ENCODE data around the gene RTN4RL1. TPM values are rescaled to one million over a fixed set of nuclear protein-coding genes. Genes with fewer than 3 reads are reported as not detected.

Gene RTN4RL1
- total and polyA plus RNA-seq, 2 of the 13 experiments (the other 11 are each of a cell fraction or from before 2014, with no cell fraction given): 0.01 TPM; not detected in 1

- TF ChIP-seq KIAA2018 (CRISPR knock-in tag; IDR thresholded peaks at IDR 0.05; ENCODE audit: borderline replicate concordance): no peak
- TF ChIP-seq ZSCAN25 (CRISPR knock-in tag; IDR thresholded peaks at IDR 0.05): peak; percentile 50; the same call in 1 of the 2 replicates
- TF ChIP-seq SETDB1 (CRISPR knock-in tag; IDR thresholded peaks at IDR 0.05; ENCODE audit: borderline replicate concordance): no peak
- TF ChIP-seq TRIM24 (CRISPR knock-in tag; IDR thresholded peaks at IDR 0.05): no peak
- 0 out of 2 replicates have a peak, but pooled peaks have one; percentile 63 for TF ChIP-seq SNAI1 (CRISPR knock-in tag; IDR thresholded peaks at IDR 0.05; ENCODE audit: borderline replicate concordance)
- no peak; the same call in 1 of the 2 replicates for TF ChIP-seq ZNF430 (CRISPR knock-in tag; IDR thresholded peaks at IDR 0.05)
- TF ChIP-seq SMAD9 (CRISPR knock-in tag; IDR thresholded peaks at IDR 0.05): 0 out of 2 replicates have a peak, but pooled peaks have one; percentile 58
- TF ChIP-seq HIVEP1 (CRISPR knock-in tag; IDR thresholded peaks at IDR 0.05): peak; percentile 96
- TF ChIP-seq ZFP36L1 (CRISPR knock-in tag; IDR thresholded peaks at IDR 0.05): peak; percentile 58; the same call in 1 of the 2 replicates
- no peak for TF ChIP-seq PTBP1 (IDR thresholded peaks at IDR 0.05; ENCODE audit: low read depth, low read length, poor library complexity, severe bottlenecking)
- no peak for TF ChIP-seq ZBTB37 (CRISPR knock-in tag; IDR thresholded peaks at IDR 0.05)
- no peak for TF ChIP-seq ZNF18 (CRISPR knock-in tag; IDR thresholded peaks at IDR 0.05; ENCODE audit: insufficient replicate concordance)
- peak; percentile 18; the same call in 1 of the 2 replicates for TF ChIP-seq ZNF709 (CRISPR knock-in tag; IDR thresholded peaks at IDR 0.05)
- TF ChIP-seq ZFY (CRISPR knock-in tag; IDR thresholded peaks at IDR 0.05): peak; percentile 75
- TF ChIP-seq MEF2D (CRISPR knock-in tag; IDR thresholded peaks at IDR 0.05): peak; percentile 48; the same call in 1 of the 2 replicates
- TF ChIP-seq ZNF326 (CRISPR knock-in tag; IDR thresholded peaks at IDR 0.05; ENCODE audit: borderline replicate concordance): no peak
- TF ChIP-seq CREM (IDR thresholded peaks at IDR 0.05): peak; percentile 42
- no peak for TF ChIP-seq CREM (CRISPR knock-in tag; IDR thresholded peaks at IDR 0.05)
Observed at GRCh38 chr17:2029911-2030778, 5.0 kb upstream of the RTN4RL1 start, which contains the start of gene DPH1 (continued).

Data from HepG2 (cell line).